Body of pancreas (tissue), 4 donors: ENCODE data around the gene ATP8B4. TPM values are rescaled to one million over a fixed set of nuclear protein-coding genes. Genes with fewer than 3 reads are reported as not detected.

Source experiments
- ATAC-seq: fragments of 150-250 bp; one replicate; pipeline ENCODE4 v1.9.1; 2016
- DNase-seq, 4 donors: peaks; one replicate each; pipeline ENCODE4 v3.0.0-alpha.2; 2019
- H3K27ac ChIP-seq, 4 donors: fragments of 200-600 bp; sonication (generic); 1 replicate in 3 of 4; 2 replicates in 1 of 4; pipeline versions ENCODE4 v1.5.1 to v1.6.1; 2016 to 2019; ENCODE audit warnings: mild to moderate bottlenecking in 1 of 4, mixed read lengths in 1 of 4, moderate library complexity in 1 of 4
- H3K27me3 ChIP-seq, 2 donors: fragments of 200-600 bp; sonication (generic); one replicate each; pipeline ENCODE4 v1.6.0; 2016; ENCODE audit warnings: mild to moderate bottlenecking in 1 of 2
- H3K36me3 ChIP-seq, 2 donors: fragments of 200-600 bp; sonication (generic); replicated peaks in 1 of 2; 2 replicates each; pipeline ENCODE4 v1.5.1; 2016; ENCODE audit warnings: low read depth in 2 of 2; ENCODE audit not compliant: insufficient read depth in 1 of 2
- H3K4me1 ChIP-seq: fragments of 200-600 bp; sonication (generic); one replicate; pipeline ENCODE4 v1.6.0; 2016
- H3K4me3 ChIP-seq, 2 donors: fragments of 200-600 bp; sonication (generic); 1 replicate in 1 of 2; 2 replicates in 1 of 2; pipeline ENCODE4 v1.5.1; 2016 to 2019
- H3K9me3 ChIP-seq, 3 donors: fragments of 200-600 bp; sonication (generic); 1 replicate in 2 of 3; 2 replicates in 1 of 3; pipeline ENCODE4 v1.5.1; 2016
- CTCF ChIP-seq, 7 experiments: fragments of 450-650 bp in 4 of 7; fragments of 200-600 bp in 3 of 7; sonication (generic) in 3 of 7; IDR thresholded peaks; one replicate each; pipeline ENCODE4 v1.5.1; 2016 to 2019; ENCODE audit warnings: antibody characterized with exemption in 7 of 7
- POLR2A ChIP-seq, 3 donors: fragments of 450-650 bp; IDR thresholded peaks; one replicate each; pipeline ENCODE4 v1.6.1; 2016; ENCODE audit warnings: antibody characterized with exemption in 3 of 3, mild to moderate bottlenecking in 2 of 3
- WGBS, 2 donors: methylation state at CpG; one replicate each; pipeline ENCODE4 v1.1.5; 2017; 5-methylcytosine and 5-hydroxymethylcytosine counted together
- intact Hi-C: fragments of 100-400 bp; cut with DNase I; formaldehyde crosslinking; loops from one replicate; pipeline ENCODE4 v1.15.1; 2023
- total RNA-seq, 2 donors: library from RNA; depleted of rRNA; stranded (reverse); fragments of >200 nt; gene quantifications; one replicate each; pipeline ENCODE4 v1.1.0, GENCODE V29; 2016

Gene ATP8B4
- total RNA-seq, 2 donors from 2014 or later: 3.1 to 6.6 TPM

- Histone ChIP-seq H3K27me3 (no peaks in the 10 kb centered on the region), H3K36me3 (no peaks in the 10 kb centered on the region), H3K9me3 (no peaks in the 10 kb centered on the region), H3K4me3 (no peak overlapping the region), H3K27ac (no peak overlapping the region), H3K4me1 (no peaks in the 10 kb centered on the region)
- peak in 6 of 7 experiments; percentile 41 to 71 (median 64) for TF ChIP-seq CTCF (IDR thresholded peaks at IDR 0.05)
- TF ChIP-seq POLR2A (IDR thresholded peaks at IDR 0.05): no peak
- intact Hi-C loops: no loop called here
- ATAC-seq (peak; percentile 70), DNase-seq (peak in 3 of 4 donors; percentile 18 to 35 (median 24))
- WGBS, 2 donors: 4 to 12% methylated on average over 2 of the region's 2 CpGs
Observed at GRCh38 chr15:50145451-50145872, 26.4 kb upstream of the ATP8B4 start.

DNA sequence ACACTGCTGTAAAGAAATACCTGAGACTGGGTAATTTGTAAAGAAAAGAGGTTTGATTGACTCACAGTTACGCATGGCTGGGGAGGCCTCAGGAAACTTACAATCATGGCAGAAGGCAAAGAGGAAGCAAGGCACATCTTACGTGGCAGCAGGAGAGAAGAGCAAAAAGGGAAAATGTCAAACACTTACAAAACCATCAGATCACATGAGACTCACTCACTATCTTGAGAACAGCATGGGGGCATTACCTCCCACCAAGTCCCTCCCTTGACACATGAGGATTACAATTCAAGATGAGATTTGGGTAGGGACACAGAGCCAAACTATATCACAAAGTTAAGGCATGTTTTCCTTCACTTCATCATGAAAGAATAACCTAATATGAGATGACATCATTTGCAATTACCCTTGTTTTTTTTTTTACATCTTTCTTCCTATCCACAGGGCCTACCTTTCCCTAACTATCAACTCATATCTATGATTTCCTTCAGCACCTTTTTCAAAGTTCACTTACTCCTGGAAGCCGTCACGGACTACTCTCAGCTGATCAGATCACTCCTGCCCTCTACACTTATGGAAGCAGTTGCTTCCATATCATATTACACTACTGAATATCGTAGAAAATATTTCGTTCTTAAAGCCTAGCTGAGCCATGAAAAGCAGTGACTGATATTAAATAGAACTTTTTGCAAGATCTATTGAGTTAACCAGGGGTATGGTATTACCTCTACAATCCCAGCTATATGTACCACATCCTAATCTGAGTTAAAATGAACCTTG lies 25.5 kb upstream of the ATP8B4 start:
- no peak overlapping the region for H3K27ac ChIP-seq
- intact Hi-C loops: loop anchor here (5.0 kb wide), 1 partner anchor 1282 kb away; no protein-coding TSS in a partner anchor
- no peak overlapping the region for H3K4me3 ChIP-seq
- no peak for ATAC-seq
- DNase-seq: no peak
- no peak for TF ChIP-seq POLR2A (IDR thresholded peaks at IDR 0.05)
- 62 to 69% methylated on average over 6 of the region's 6 CpGs for WGBS, 2 donors
- no peaks in the 10 kb centered on the region for H3K36me3 ChIP-seq
- H3K27me3 ChIP-seq: no peaks in the 10 kb centered on the region
- no peaks in the 10 kb centered on the region for H3K9me3 ChIP-seq
- no peaks in the 10 kb centered on the region for H3K4me1 ChIP-seq

GRCh38 chr15:50143255-50143860 lies 24.3 kb upstream of the ATP8B4 start:
- no peaks in the 10 kb centered on the region for H3K9me3 ChIP-seq
- DNase-seq (no peak), ATAC-seq (no peak)
- H3K4me1 ChIP-seq: no peaks in the 10 kb centered on the region
- no peaks in the 10 kb centered on the region for H3K27me3 ChIP-seq
- H3K36me3 ChIP-seq: no peaks in the 10 kb centered on the region
- H3K27ac ChIP-seq: no peak overlapping the region
- no peak for TF ChIP-seq CTCF (IDR thresholded peaks at IDR 0.05)
- TF ChIP-seq POLR2A (IDR thresholded peaks at IDR 0.05): no peak
- WGBS, 2 donors: 62 to 77% methylated on average over 2 of the region's 2 CpGs
- no peak overlapping the region for H3K4me3 ChIP-seq
- intact Hi-C loops: loop anchor here (5.0 kb wide), 1 partner anchor 1281 kb away; no protein-coding TSS in a partner anchor

DNA sequence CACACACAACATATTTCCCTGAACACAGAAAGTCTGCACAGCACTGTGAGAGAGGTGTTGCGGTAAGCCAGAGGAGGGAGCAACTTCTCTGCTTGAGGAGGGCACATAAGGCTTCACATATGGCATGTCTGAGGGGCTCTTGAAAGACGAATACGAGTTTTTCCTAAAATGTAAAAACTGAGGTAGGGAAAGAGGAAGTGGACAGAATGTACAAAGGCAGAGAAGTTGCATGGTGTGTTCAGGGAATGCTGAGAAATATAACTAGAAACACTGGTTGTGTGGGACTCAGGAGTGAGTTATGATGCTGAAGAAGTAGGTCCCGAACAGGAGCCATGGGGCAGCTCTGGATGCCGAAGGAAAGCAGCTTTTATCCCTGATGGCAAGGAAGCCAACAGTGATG lies 22.8 kb upstream of the ATP8B4 start:
- no peak for DNase-seq
- intact Hi-C loops: loop anchor here (5.0 kb wide), 1 partner anchor 1280 kb away; no protein-coding TSS in a partner anchor
- H3K27ac ChIP-seq: no peak overlapping the region
- H3K27me3 ChIP-seq: no peaks in the 10 kb centered on the region
- ATAC-seq: no peak
- H3K36me3 ChIP-seq: no peaks in the 10 kb centered on the region
- H3K4me3 ChIP-seq: no peak overlapping the region
- H3K9me3 ChIP-seq: no peaks in the 10 kb centered on the region
- H3K4me1 ChIP-seq: no peaks in the 10 kb centered on the region
- TF ChIP-seq CTCF (IDR thresholded peaks at IDR 0.05) (no peak), POLR2A (IDR thresholded peaks at IDR 0.05) (no peak)
- WGBS, 2 donors: 60 to 74% methylated on average over 5 of the region's 5 CpGs

DNA sequence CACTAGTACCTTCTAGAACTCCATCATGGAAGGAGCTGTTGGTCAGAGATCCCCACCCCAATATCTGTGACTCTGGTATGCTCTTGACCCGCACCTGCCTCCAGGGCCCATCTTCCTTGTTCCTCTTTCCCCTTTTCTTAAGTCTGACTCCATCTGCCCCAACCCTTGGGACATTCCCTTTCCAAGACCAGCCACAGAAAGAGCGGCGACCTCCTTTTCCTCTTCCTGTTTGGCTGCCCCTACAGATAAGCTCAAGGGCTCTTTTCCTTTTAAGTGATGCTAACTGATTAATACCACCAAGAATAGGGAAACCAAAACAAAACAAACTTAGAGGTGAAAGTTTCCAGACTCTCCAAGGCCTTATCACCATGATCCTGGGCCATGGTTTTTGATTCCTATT lies 21.9 kb upstream of the ATP8B4 start:
- Histone ChIP-seq H3K4me3 (no peak overlapping the region), H3K27me3 (no peaks in the 10 kb centered on the region), H3K36me3 (no peaks in the 10 kb centered on the region), H3K9me3 (no peaks in the 10 kb centered on the region), H3K4me1 (no peaks in the 10 kb centered on the region), H3K27ac (no peak overlapping the region)
- intact Hi-C loops: loop anchor here (5.0 kb wide), 1 partner anchor 1279 kb away; no protein-coding TSS in a partner anchor
- WGBS, 2 donors: 67 to 69% methylated on average over 3 of the region's 3 CpGs
- ATAC-seq: no peak
- TF ChIP-seq CTCF (IDR thresholded peaks at IDR 0.05) (no peak), POLR2A (IDR thresholded peaks at IDR 0.05) (no peak)
- DNase-seq: no peak
